ENCODE data around the gene CD63.
"Not testable (repeated sequence)": the region's sequence is repeated elsewhere in the genome, so short reads cannot be mapped to it uniquely, and the experiment has no call there.

The CD63 gene

GRCh38 chr12:55728939-55729818, at the start of gene CD63:
Gene CD63 (minus strand): TSS chr12:55729009. CDS start chr12:55728341, 668 bp downstream.
- peak; percentile 82 to 87 for DNase-seq

- DNase-seq, result no peak
These were observed 49.0 kb upstream of the CD63 start for GRCh38 chr12:55777856-55778255.

- no peak for DNase-seq
These were observed 42.9 kb upstream of the CD63 start for GRCh38 chr12:55771736-55772135.

- no peak for DNase-seq
These were observed 38.3 kb upstream of the CD63 start for GRCh38 chr12:55767156-55767555.

- DNase-seq, result no peak
These were observed 37.0 kb upstream of the CD63 start for GRCh38 chr12:55765736-55766290.

GRCh38 chr12:55762646-55763045, 33.8 kb upstream of the CD63 start:
- DNase-seq, result no peak

- peak; percentile 59 to 76 for DNase-seq
These were observed 31.9 kb upstream of the CD63 start for GRCh38 chr12:55760663-55761062.

GRCh38 chr12:55758575-55758974, 29.8 kb upstream of the CD63 start:
- not testable (repeated sequence) for DNase-seq

- no peak for DNase-seq
These were observed 28.9 kb upstream of the CD63 start for GRCh38 chr12:55757701-55758100.

- no peak for DNase-seq
These were observed 26.4 kb upstream of the CD63 start for GRCh38 chr12:55755246-55755645.

- no peak for DNase-seq
These were observed 19.6 kb upstream of the CD63 start for GRCh38 chr12:55748230-55748993.

- no peak for DNase-seq
These were observed 18.1 kb upstream of the CD63 start for GRCh38 chr12:55746913-55747231.

GRCh38 chr12:55746174-55746912, 17.5 kb upstream of the CD63 start:
- no peak for DNase-seq

GRCh38 chr12:55745361-55746173, 16.8 kb upstream of the CD63 start:
- DNase-seq, result no peak

- no peak for DNase-seq
These were observed 15.7 kb upstream of the CD63 start for GRCh38 chr12:55744340-55745030.

- DNase-seq, result peak; percentile 55 to 62
These were observed 14.9 kb upstream of the CD63 start for GRCh38 chr12:55743406-55744339.

- peak; percentile 78 to 83 for DNase-seq
These were observed 14.1 kb upstream of the CD63 start, which contains the start of gene GDF11 for GRCh38 chr12:55742719-55743405. Gene GDF11 (plus strand): TSS chr12:55743122. CDS start chr12:55743317, 195 bp downstream.

- no peak for DNase-seq
These were observed 13.3 kb upstream of the CD63 start for GRCh38 chr12:55741931-55742680.

GRCh38 chr12:55739025-55739378, 10.2 kb upstream of the CD63 start:
- no peak for DNase-seq
